GM06990 (cell line): Measurements from ENCODE around the gene SYNM.

Experiments used
- DNase-seq: peaks from one replicate; pipeline ENCODE4 v3.0.0-alpha.2; 2011; ENCODE audit not compliant: insufficient read length; ENCODE audit errors: extremely low read depth
- H3K27me3 ChIP-seq: replicated peaks from 2 replicates; pipeline ENCODE4 v1.6.0; 2011; ENCODE audit warnings: low read length; ENCODE audit not compliant: control insufficient read depth, insufficient read depth
- H3K36me3 ChIP-seq: 2 replicates; pipeline ENCODE4 v1.5.1; 2011; ENCODE audit warnings: low read length; ENCODE audit not compliant: control insufficient read depth, insufficient read depth
- H3K4me3 ChIP-seq: replicated peaks from 2 replicates; pipeline ENCODE4 v1.5.1; 2011; ENCODE audit warnings: low read depth, mild to moderate bottlenecking, control low read depth, low read length
- TF ChIP-seq, protein P1 (sequence below): IDR thresholded peaks from 2 replicates; pipeline ENCODE4 v1.5.1; 2011; ENCODE audit warnings: low read length, control low read depth, mild to moderate bottlenecking, inconsistent platforms; ENCODE audit not compliant: insufficient read depth, poor library complexity, severe bottlenecking

The SYNM gene

DNA sequence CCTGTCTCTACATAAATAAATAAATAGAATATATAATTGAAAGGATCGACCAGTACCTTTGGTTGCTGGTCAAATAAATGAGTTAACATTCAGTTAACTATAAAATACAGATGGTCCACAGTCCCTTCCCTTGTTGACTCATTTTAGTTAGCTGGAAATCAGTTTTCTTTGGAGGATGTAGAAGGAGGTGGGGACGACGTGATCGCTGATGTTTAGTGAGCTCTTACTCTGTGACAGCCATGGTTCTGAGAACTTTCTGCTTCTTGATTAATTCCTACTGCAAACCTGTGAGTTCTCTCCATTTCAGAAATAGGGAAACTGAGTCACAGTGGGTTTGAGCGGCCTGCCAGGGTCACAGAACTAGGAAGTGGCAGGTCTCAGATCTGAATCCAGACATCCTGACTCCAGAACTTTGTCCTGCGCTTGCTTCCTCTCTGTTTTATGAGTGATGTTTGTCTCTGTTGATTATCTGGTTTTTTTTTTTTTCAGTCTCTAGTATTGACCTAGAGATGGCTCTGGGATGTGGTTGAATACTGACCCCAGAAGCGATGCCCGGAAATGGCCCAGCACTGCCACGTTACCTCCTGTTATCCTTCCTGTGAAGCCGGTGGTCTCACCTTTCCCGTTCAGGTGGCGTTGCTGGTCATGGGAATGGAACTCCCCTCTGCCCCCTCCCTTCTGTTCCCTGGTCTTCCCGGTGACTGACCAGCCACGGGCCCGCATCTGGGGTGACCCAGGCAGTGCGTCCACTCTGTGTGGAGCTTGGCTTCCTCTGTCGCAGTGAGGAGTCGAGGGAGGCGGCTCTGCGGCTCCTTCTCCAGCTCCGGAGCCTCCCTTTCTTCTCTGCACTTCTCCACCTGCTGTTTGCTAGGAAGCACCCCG, 18.2 kb downstream of the SYNM start:
- Histone ChIP-seq H3K4me3 (no peak overlapping the region), H3K36me3 (no peaks in the 10 kb centered on the region), H3K27me3 (no peaks in the 10 kb centered on the region)
- TF ChIP-seq, protein P1, sequence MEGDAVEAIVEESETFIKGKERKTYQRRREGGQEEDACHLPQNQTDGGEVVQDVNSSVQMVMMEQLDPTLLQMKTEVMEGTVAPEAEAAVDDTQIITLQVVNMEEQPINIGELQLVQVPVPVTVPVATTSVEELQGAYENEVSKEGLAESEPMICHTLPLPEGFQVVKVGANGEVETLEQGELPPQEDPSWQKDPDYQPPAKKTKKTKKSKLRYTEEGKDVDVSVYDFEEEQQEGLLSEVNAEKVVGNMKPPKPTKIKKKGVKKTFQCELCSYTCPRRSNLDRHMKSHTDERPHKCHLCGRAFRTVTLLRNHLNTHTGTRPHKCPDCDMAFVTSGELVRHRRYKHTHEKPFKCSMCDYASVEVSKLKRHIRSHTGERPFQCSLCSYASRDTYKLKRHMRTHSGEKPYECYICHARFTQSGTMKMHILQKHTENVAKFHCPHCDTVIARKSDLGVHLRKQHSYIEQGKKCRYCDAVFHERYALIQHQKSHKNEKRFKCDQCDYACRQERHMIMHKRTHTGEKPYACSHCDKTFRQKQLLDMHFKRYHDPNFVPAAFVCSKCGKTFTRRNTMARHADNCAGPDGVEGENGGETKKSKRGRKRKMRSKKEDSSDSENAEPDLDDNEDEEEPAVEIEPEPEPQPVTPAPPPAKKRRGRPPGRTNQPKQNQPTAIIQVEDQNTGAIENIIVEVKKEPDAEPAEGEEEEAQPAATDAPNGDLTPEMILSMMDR, result no peak
- no peak for DNase-seq

DNA sequence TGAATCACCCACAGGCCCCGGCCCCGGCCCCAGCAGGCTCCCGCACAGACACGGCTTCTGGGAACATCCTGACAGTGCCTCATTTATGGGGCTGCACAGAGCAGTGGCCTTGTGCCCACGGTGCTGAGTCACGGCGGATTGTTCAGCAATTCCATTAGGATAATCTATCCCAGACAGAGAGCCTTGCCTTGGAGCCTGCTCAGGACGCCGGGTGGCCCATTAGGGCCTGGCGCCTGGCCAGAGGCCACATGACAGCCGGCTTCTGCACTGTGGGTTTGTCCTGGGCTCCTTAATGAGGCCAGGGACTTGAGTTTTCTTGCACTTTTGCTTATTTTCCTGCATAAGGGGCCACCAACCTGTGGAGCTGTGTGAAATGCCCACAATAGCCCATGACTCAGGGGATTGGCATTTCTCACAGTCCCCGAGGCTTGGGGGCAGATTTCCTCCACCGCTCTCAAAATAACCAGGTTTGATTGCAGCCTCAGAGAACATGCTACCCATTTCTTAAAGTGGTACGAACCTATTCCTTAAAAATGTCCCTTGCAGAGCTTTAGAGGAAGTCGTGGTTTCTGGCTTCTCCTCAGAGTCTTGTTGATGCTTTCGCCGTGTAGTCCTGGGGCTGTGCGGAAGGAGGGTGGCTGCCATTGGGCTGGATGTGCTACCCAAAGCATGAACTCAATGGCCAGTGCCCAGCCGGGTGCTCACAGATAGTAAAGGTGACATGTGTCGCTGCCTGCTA, 19.0 kb downstream of the SYNM start:
- DNase-seq, result no peak
- TF ChIP-seq, protein P1, result no peak
- H3K4me3 ChIP-seq, result no peak overlapping the region
- H3K27me3 ChIP-seq, result no peaks in the 10 kb centered on the region
- H3K36me3 ChIP-seq, result no peaks in the 10 kb centered on the region

DNA sequence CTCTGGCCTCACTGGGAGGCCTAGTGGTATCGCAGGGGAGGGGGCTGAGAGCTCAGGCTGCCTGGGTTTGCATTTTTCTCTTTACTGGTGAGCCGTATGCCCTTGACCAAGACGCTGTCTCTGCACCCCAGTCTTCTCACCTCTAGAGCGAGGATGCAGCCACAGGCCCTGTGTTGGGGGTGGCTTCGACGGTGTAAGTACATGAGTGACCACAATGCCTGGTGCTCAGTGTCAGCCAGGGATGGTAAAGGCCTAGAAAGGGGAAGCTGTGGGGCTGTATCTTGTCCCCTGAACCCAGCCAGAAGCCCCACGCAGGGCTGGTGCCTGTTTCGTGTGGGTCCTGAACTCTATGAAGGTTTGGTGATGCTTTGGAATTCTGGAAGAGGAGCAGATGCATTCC, 19.8 kb downstream of the SYNM start:
- H3K36me3 ChIP-seq, result no peaks in the 10 kb centered on the region
- no peak for DNase-seq
- TF ChIP-seq, protein P1, result no peak
- H3K27me3 ChIP-seq, result no peaks in the 10 kb centered on the region
- H3K4me3 ChIP-seq, result no peak overlapping the region

DNA sequence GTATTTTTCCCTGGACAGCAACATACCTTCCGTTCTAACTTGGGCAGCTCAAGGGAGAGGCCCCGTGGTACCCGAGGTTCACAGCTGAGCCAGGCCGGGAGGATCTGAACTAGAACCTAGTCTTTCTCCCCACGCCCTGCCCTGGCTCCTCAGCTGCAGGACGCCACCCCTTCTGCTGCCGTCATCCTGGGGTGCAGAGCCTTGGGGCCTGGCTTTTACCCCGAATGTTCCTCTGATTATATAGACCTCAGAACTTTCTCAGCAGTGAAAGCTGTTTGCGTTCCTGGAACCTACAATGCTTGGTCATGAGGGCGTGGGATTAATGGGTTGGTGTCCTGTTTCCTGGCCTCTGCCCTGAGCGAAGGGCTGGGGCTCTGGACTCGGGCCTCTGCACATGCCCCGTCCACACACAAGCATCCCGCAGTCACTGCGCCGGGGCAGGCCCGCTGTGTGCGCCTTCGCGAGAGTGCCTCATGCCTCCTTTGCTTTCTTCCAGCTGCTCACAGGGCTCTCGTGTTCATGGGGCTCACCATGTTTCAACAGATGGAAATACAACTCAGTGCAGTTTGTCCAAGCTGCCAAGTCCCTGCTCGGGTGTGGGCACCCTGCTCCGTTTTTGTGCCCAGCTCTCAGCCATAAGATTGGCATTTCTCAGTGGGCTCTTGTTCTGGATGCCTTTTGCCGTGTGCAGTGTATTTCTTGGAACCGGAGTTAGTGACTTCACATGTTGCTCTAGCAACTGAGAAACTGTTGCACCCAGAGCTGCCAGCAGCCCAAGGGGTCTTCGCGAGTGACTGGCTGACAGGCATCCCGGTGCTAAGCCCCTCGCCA, 20.4 kb downstream of the SYNM start:
- Histone ChIP-seq H3K4me3 (no peak overlapping the region), H3K36me3 (no peaks in the 10 kb centered on the region), H3K27me3 (no peaks in the 10 kb centered on the region; the same call in 1 of the 2 replicates)
- no peak for DNase-seq
- TF ChIP-seq, protein P1, result no peak

DNA sequence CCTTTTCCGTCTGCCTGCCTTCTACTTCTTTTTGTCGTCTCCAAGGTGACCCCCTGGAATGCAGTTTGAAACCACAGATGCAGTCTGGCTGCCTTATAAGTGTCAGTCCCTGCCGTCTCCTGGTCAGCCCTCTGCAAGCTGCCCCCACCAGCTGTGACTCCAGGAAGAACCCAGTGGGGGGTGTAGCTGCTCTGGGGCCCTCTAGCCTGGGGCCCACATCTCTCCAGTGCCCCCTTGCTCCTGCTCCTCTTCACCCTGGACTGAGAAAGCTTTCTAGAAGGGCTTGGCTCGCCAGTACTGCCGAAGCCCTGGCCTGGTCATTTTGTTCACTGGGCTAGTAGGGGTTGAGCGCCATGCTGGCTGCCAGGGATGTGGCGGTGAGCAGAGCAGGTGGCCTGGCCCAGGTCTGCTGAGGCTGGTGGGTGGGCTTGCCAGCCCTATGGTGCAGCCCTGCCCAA, 21.3 kb downstream of the SYNM start:
- H3K27me3 ChIP-seq, result no peaks in the 10 kb centered on the region; the same call in 1 of the 2 replicates
- TF ChIP-seq, protein P1, result no peak
- no peaks in the 10 kb centered on the region for H3K36me3 ChIP-seq
- DNase-seq, result no peak
- H3K4me3 ChIP-seq, result no peak overlapping the region
